ENCODE results near the gene PDZD2.
"Not testable (repeated sequence)": the region's sequence is repeated elsewhere in the genome, so short reads cannot be mapped to it uniquely, and the experiment has no call there.

The PDZD2 gene

DNA sequence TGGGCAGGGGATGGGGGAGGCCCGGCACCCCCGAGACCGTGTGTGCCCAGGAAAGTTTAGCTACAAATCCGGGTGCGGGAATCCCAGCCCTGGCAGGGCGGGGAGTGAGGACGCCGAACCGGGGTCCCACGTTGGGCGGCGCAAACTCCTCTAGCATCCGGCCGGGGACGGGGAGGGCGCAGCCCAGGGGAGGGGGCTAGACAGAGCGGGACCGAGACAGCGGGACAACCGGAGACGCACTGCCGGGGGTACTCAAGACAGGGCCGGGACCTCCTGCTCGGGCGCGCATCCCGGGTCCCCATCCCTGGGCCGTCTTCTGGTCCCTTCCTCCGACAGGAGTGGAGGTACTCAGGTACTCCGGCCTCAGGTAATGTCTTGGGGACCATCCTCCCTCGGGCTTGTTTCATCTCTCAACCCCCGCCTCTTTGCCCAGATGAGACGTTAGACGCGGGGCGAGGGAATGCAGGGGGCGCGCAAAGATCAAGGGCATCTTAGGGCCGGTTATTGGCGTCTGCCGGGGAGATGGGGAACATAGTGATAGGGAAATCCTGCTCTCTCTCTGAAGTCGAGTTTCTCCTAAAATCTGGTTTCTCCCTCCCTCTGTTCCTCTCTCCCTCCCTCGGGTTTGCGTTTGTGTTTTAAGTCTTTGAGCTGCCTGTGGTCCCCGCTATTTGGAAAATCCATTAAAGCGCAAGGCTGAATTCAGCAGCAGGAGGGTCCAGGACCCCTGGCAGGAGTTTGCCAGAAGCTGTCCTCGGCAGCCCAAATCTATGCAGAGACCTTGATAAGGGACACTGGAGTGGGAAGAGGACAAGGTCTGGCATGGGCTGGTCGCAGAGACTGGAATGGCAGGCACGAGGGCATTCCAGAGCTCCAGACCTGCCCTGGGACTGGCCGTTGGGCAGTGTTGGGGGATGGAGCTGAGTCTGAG is 815 bp downstream of the PDZD2 start:
- peak; percentile 27 for DNase-seq

GRCh38 chr5:31640573-31640972 is 1.6 kb downstream of the PDZD2 start:
- DNase-seq = no peak

DNA sequence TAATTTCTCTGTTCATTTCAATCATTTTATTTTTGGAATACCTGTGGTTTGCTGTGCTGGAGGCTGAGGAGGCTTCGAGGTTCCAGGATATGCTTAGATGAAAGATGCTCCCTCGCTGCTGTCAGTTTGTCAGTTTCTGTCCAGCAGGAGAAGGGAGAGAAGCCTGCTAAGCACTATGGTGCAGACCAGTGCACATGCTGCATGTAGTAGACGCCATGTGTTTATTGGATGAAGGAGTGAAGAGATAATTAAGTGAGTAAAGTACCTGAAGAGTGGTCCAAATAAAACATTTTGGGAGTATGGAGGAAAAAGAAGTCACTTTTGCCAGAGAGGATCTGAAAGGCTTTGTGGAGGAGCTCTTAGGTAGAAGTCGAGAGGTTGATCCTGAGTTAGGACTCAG is 2.1 kb downstream of the PDZD2 start:
- DNase-seq = no peak

DNA sequence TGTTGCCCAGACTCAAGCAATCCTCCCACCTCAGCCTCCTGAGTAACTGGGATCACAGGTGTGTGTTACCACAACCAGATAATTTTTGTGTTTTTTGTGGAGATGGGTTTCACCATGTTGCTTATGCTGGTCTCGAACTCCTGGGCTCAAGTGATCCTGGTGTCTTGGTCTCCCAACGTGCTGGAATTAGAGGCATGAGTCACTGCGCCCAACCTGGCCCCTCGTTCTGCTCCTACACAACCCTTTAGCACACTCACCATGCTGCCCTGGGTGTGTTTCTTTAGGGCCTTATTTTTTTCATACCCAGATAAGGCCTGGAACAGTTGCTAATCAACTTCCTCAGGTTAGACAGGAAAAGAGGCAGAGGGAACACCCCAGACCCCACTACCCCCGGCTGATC is 2.6 kb downstream of the PDZD2 start:
- peak; percentile 49 for DNase-seq

DNA sequence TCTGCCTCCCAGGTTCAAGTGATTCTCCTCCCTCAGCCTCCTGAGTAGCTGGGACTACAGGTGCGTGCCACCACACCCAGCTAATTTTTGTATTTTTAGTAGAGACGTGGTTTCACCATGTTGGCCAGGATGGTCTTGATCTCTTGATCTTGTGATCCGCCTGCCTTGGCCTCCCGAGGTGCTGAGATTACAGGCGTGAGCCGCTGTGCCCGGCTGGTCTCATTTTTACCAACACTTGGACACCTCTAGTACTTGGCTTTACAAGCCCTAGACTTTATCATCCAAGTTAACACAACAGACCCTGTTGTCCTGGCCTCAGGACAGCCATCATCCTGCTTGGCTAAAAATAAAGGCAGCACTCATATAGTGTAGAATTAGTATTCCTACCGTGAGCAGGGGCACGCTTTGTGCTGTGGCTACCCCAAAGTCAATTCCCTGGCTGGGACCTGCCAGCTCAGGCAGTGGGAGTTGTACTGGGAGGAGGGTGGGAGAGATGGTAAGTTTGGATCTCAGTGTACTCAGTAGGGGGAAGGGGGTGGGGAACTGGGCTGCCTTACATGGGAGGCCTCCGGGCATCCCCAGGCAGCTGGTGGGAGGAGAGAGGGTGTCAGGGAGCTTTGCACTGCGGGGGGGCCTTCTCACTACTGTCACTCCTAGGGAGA is 6.6 kb downstream of the PDZD2 start:
- DNase-seq = no peak

DNA sequence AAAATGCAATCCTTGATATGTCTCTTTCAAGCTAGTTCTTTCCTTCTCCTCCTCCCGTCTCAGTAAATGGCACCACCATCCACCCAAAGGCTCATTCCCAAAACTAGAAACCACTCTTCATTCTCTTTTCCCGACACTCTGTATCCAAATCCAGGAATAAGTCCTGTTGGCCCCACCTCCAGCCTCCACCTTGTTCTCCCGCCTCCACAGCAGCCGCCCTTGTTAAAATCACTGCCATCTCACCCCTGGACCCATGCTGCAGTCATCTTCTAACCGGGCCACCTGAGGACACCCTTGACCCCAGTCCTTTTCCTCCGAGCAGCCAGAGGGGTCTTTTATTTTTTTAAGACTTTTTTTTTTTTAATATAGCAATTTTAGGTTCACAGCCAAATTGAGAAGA is 9.4 kb downstream of the PDZD2 start:
- DNase-seq = no peak

- no peak for DNase-seq
Measured at GRCh38 chr5:31651241-31651640, 12.3 kb downstream of the PDZD2 start.

- DNase-seq = no peak
Measured at GRCh38 chr5:31655491-31655890, 16.6 kb downstream of the PDZD2 start.

- no peak for DNase-seq
Measured at GRCh38 chr5:31656806-31657205, 17.9 kb downstream of the PDZD2 start.

GRCh38 chr5:31657315-31657979 is 18.5 kb downstream of the PDZD2 start:
- DNase-seq = no peak

DNA sequence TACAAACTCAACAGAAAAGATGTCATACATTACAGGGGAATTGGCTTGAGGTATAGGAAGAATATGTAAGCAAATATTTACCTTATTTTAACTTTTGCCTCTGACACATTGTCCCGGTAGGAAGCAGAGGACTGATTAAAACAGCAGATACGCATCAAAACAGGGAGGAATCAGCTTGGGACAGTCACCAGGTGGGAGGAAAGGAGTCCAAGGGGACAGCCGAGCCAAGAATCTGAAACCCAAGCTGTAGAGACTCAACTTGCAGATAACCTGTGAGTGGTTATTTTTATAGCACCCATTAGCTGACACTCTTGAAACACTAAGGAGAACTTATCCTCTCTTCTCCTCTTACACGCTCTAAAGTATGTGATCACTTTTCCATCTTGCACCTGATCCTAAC is 22.3 kb downstream of the PDZD2 start:
- no peak for DNase-seq

DNA sequence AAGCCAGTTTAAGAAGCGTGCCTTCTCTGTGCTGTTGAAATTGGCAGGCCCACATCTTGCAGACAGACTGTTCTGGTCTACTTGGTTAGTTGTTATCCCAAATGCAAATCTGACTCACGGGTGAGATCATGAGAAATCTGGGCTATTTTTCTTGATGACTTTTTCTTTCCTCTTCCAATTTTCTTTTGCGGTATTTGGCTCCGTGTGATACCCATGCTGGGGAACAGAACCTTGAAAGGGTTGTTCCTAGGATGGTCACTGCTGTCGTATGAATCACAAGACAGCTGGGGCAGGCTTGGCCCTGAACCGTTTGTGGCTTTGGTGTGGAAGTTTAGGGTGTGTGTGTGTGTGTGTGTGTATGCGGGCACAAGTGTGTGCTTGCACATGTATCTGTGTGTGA is 24.6 kb downstream of the PDZD2 start:
- no peak for DNase-seq

- DNase-seq = peak; percentile 62
Measured at GRCh38 chr5:31664566-31664965, 25.6 kb downstream of the PDZD2 start.

GRCh38 chr5:31671339-31671741 is 32.4 kb downstream of the PDZD2 start:
- DNase-seq = no peak

- no peak for DNase-seq
Measured at GRCh38 chr5:31674371-31674951, 35.5 kb downstream of the PDZD2 start.

- no peak for DNase-seq
Measured at GRCh38 chr5:31675472-31675871, 36.5 kb downstream of the PDZD2 start.

DNA sequence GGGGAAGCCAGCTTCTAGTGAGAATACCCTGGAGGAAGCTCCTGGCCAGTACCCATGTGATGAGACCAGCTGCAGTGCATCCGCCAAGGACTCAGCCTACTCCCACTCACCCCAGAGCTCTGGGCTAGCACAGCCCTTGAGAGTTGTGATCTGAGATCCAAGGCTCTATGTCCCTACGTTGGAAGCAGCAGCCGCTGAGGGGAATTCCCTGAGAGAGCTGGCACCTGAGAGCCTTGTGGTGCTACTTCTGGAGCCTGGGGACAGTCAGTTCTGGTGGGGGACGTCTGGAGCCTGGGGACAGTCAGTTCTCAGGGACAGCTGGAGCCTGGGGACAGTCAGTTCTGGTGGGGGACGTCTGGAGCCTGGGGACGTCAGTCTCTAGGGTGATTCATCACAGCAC is 39.2 kb downstream of the PDZD2 start:
- no peak for DNase-seq

DNA sequence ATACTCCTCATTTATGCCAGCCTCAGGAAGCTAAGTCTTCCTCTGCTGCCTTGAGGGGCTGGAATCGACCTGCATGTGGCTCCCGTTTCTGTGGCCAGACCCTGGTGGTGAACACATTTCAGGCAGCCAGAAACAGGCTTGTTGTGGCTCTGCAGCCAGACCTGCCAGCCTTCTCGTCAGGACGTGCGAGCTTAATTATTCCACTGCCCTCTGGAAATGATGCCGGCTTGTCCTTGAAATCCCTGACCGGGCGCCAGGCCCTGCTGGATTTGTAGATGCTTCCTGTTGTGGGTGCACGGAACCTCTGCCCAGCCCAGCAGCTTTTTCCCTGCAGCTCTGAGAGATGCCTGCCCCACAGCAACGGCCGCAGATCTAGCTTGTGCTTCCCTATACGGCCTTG is 41.6 kb downstream of the PDZD2 start:
- DNase-seq = no peak

DNA sequence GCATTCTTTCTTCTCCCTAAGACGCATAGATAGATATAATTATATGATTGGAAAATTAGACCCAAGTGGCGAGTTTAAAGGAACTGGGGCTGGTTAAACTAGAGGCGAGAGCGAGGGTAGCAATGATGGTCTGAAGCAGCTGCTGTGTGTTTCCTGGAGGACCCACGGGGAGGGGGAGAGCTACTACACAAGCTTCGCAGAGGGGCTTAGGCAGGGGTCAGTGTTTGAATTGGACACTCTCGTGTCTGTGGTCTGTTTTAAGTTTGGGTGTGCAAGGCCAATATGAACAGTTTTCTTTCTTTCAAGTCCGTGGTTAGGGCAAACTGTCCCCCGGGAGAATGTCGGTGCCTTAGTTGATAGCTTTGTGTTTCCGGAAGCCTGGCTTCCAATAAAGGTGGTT is 43.1 kb downstream of the PDZD2 start:
- no peak for DNase-seq

GRCh38 chr5:31682851-31683250 is 43.9 kb downstream of the PDZD2 start:
- DNase-seq = no peak

- DNase-seq = no peak
Measured at GRCh38 chr5:31688515-31689092, 49.7 kb downstream of the PDZD2 start.

- DNase-seq = not testable (repeated sequence)
Measured at GRCh38 chr5:31691408-31691807, 52.5 kb downstream of the PDZD2 start.

All from hematopoietic multipotent progenitor cell treated with erythropoietin and hydrocortisone succinate and interleukin-3 and kit ligand, for 6 days (in vitro differentiated cells).